PFSK-1 (cell line): ENCODE measurements around the gene FCHO1.

Experiments used
- FOXP2 ChIP-seq: optimal IDR thresholded peaks from 2 replicates; pipeline ENCODE3; 2011; ENCODE audit warnings: borderline replicate concordance, control low read depth, inconsistent platforms; ENCODE audit not compliant: insufficient read depth; ENCODE audit errors: extremely low read length, extremely low read depth
- POLR2AphosphoS5 ChIP-seq: IDR thresholded peaks from 2 replicates; pipeline ENCODE4 v1.6.1; 2012; ENCODE audit warnings: low read depth, mild to moderate bottlenecking, control low read depth, low read length, moderate library complexity
- SIN3A ChIP-seq: IDR thresholded peaks from 2 replicates; pipeline ENCODE4 v1.6.1; 2012; ENCODE audit warnings: mild to moderate bottlenecking, low read length, moderate library complexity, borderline replicate concordance; ENCODE audit not compliant: insufficient read depth
- TAF1 ChIP-seq: IDR thresholded peaks from 2 replicates; pipeline ENCODE4 v1.6.1; 2012; ENCODE audit warnings: low read length, control low read depth, borderline replicate concordance; ENCODE audit not compliant: insufficient read depth
- TF ChIP-seq, protein P1 (sequence below), 2 experiments: IDR thresholded peaks; 2 replicates each; pipeline versions ENCODE4 v1.6.1 to v1.8.0; 2011 to 2012; ENCODE audit warnings: low read depth in 2 of 2, low read length in 2 of 2, control low read depth in 1 of 2, inconsistent platforms in 1 of 2, mild to moderate bottlenecking in 1 of 2, moderate library complexity in 1 of 2; ENCODE audit not compliant: insufficient read depth in 1 of 2

The FCHO1 gene

DNA sequence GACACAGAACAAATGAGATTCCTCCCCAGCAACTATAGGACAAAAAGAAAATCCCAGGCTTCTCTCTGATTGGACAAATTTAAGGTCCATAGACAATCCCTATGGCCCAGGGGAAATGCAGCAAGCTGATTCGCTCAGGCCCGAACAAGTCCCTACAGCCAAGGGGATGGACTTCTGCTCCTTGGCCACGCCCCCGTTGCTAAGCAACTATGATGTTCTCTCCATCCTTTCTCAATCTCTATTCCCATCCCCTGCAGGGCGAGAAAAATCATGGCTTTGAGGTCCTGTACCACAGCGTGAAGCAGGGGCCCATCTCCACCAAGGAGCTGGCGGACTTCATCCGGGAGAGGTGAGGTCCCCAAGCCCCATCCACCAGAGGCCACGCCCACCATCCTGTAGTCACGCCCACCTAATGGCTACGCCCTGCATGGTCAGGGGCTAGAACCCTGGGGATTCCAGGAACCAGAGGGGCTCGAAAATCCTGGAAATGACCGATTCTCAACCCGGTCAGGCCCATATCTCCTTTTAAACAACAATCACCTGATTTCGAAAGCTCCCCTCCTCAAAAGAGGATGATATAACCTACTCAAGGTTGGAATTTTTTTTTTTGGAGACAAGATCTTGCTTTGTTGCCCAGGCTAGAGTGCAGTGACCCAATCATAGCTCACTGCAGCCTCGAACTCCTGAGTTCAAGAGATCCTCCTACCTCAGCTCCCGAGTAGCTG is 11.4 kb downstream of the FCHO1 start:
- TF ChIP-seq FOXP2 (no peak), POLR2AphosphoS5 (no peak), SIN3A (no peak), TAF1 (no peak)
- TF ChIP-seq, protein P1, sequence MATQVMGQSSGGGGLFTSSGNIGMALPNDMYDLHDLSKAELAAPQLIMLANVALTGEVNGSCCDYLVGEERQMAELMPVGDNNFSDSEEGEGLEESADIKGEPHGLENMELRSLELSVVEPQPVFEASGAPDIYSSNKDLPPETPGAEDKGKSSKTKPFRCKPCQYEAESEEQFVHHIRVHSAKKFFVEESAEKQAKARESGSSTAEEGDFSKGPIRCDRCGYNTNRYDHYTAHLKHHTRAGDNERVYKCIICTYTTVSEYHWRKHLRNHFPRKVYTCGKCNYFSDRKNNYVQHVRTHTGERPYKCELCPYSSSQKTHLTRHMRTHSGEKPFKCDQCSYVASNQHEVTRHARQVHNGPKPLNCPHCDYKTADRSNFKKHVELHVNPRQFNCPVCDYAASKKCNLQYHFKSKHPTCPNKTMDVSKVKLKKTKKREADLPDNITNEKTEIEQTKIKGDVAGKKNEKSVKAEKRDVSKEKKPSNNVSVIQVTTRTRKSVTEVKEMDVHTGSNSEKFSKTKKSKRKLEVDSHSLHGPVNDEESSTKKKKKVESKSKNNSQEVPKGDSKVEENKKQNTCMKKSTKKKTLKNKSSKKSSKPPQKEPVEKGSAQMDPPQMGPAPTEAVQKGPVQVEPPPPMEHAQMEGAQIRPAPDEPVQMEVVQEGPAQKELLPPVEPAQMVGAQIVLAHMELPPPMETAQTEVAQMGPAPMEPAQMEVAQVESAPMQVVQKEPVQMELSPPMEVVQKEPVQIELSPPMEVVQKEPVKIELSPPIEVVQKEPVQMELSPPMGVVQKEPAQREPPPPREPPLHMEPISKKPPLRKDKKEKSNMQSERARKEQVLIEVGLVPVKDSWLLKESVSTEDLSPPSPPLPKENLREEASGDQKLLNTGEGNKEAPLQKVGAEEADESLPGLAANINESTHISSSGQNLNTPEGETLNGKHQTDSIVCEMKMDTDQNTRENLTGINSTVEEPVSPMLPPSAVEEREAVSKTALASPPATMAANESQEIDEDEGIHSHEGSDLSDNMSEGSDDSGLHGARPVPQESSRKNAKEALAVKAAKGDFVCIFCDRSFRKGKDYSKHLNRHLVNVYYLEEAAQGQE (IDR thresholded peaks at IDR 0.05; ENCODE audit: insufficient read depth in 1 of 2, low read depth in 2 of 2, low read length in 2 of 2), result no peak

DNA sequence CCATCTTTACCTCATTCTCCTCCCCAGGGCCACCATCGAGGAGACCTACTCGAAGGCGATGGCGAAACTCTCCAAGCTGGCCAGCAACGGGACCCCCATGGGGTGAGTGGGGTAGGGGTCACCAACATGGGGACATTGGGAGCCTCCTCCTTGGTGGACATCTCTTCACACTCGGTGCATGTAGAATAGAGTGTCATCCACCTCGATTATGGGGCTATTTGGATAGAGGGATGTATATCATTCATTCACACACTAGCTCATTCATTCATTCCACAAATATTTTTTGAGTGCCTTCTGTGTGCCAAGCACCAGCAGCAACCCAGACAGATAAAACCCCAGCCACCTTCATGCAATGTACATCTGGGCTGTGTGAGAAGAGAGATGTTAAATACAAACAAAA is 13.1 kb downstream of the FCHO1 start:
- TF ChIP-seq TAF1, result no peak
- TF ChIP-seq, protein P1 (IDR thresholded peaks at IDR 0.05; ENCODE audit: insufficient read depth in 1 of 2, low read depth in 2 of 2, low read length in 2 of 2), result no peak
- TF ChIP-seq POLR2AphosphoS5, result no peak
- TF ChIP-seq FOXP2, result no peak
- no peak for TF ChIP-seq SIN3A

DNA sequence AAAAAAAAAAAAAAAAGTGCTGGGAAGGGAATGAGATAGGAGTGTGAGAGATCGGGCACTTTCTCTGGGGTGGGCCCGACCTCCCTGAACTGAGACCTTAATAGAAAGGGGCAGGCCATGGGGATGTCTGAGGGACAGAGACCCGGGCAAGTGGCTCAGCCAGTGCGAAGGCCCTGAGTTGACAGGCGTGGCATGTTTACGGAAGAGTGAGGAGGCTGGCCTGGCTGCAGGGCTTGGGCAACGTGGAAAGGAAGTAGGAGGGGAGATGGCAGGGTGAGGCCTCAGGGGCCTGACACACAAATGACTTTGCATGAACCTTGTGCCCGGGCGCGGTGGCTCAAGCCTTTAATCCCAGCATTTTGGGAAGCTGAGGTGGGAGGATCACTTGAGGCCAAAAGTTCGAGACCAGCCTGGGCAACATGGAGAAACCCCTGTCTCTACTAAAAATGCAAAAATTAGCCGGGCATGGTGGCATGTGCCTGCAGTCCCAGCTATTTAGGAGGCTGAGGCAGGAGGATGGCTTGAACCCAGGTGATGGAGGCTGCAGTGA is 13.9 kb downstream of the FCHO1 start:
- TF ChIP-seq FOXP2 (peak; percentile 96), POLR2AphosphoS5 (no peak), TAF1 (no peak), SIN3A (peak; percentile 91; the same call in 1 of the 2 replicates)
- TF ChIP-seq, protein P1 (IDR thresholded peaks at IDR 0.05; ENCODE audit: insufficient read depth in 1 of 2, low read depth in 2 of 2, low read length in 2 of 2), result no peak

DNA sequence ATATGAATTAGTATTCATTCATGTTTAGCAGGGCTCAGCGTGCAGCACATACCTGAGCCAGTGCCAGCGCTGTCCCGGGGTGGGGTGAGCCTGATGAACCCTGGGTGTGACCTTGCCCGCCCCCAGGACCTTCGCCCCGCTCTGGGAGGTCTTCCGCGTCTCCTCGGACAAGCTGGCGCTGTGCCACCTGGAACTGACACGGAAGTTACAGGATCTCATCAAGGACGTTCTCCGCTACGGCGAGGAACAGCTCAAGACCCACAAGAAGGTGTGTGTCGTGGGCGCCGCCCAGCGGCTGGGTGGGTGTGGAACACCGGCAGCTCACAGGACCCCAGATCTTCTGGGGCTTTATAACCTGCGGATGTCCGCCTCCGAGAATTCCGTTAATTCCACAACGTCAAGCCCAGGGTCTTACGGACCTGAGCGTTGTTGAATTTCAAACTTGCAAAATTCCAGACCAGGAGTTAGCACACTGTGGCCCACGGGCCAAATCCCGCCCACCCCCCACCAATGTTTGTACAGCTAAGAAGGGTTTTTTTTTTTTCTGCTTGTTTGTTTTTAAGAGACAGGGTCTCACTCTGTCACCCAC is 15.4 kb downstream of the FCHO1 start:
- peak; percentile 65; the same call in 1 of the 2 replicates for TF ChIP-seq SIN3A
- TF ChIP-seq FOXP2, result peak; percentile 78
- TF ChIP-seq, protein P1 (IDR thresholded peaks at IDR 0.05; ENCODE audit: insufficient read depth in 1 of 2, low read depth in 2 of 2, low read length in 2 of 2), result 0 out of 4 replicates have a peak, but pooled peaks of 1 of the 2 experiments have one; percentile 38
- TF ChIP-seq TAF1, result no peak
